ENCODE measurements around the gene GPR146. TPM values are rescaled to one million over a fixed set of nuclear protein-coding genes. Genes with fewer than 3 reads are reported as not detected.

GPR146 gene
- total and polyA plus RNA-seq, 2 donors from 2014 or later, result 7.6 to 10.3 TPM

DNA sequence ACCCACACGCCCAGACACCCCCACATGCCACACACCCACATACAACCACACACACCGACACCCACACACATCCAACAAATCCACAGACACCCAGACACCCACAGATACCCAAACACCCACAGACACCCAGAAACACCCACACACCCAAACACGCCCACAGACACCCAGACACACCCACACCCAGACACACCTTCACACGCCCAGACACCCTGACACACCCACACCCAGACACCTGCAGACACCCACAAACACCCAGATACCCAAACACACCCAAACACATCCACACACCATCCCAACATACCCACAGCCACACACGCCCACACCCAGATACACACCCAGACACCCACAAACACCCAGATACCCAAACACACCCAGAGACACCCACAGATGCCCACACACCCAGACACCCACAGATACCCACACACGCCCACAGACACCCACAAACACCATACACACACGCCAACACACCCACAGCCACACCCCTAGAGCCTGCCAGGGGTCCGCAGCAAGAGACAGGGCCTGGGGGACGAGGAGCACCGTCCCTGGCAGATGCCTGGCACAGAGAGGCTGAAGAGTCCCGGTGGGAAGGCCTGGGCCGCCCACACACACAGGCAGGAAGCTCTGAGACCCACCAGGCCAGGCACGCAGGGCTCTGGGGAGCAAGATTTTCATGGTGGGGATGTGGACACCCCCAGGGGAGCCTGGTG lies 32.9 kb upstream of the GPR146 start:
- peaks cover 0 to 3% (median 0%) of the 10 kb centered on the region in 3 donors for H3K9me3 ChIP-seq (ENCODE audit: control insufficient read depth in 2 of 3, insufficient read depth in 1 of 3, low read length in 3 of 3)
- H3K9ac ChIP-seq (ENCODE audit: low read length in 3 of 3), result peak overlapping the region in 1 of 3 donors; percentile 40
- FAIRE-seq (no peak), DNase-seq (no peak)
- H3K36me3 ChIP-seq (ENCODE audit: control insufficient read depth in 2 of 3, insufficient read depth in 3 of 3, low read length in 3 of 3), result peaks cover 0 to 4% (median 3%) of the 10 kb centered on the region in 3 donors
- H3K27me3 ChIP-seq (ENCODE audit: control insufficient read depth, insufficient read depth, low read length), result no peaks in the 10 kb centered on the region
- TF ChIP-seq, protein P1, sequence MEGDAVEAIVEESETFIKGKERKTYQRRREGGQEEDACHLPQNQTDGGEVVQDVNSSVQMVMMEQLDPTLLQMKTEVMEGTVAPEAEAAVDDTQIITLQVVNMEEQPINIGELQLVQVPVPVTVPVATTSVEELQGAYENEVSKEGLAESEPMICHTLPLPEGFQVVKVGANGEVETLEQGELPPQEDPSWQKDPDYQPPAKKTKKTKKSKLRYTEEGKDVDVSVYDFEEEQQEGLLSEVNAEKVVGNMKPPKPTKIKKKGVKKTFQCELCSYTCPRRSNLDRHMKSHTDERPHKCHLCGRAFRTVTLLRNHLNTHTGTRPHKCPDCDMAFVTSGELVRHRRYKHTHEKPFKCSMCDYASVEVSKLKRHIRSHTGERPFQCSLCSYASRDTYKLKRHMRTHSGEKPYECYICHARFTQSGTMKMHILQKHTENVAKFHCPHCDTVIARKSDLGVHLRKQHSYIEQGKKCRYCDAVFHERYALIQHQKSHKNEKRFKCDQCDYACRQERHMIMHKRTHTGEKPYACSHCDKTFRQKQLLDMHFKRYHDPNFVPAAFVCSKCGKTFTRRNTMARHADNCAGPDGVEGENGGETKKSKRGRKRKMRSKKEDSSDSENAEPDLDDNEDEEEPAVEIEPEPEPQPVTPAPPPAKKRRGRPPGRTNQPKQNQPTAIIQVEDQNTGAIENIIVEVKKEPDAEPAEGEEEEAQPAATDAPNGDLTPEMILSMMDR (IDR thresholded peaks at IDR 0.05; ENCODE audit: borderline replicate concordance, extremely low read depth, insufficient read depth), result no peak
- intact Hi-C loops (cut with DNase I), result no loop called here
- peaks cover 0 to 14% (median 4%) of the 10 kb centered on the region in 3 donors for H3K4me1 ChIP-seq (ENCODE audit: control insufficient read depth in 2 of 3, insufficient read depth in 2 of 3, low read depth in 1 of 3, low read length in 3 of 3)
- peak overlapping the region in 1 of 2 donors; percentile 7 for H3K27ac ChIP-seq (ENCODE audit: low read depth in 2 of 2, low read length in 2 of 2)
- H3K4me3 ChIP-seq (ENCODE audit: low read length in 3 of 3), result no peak overlapping the region

DNA sequence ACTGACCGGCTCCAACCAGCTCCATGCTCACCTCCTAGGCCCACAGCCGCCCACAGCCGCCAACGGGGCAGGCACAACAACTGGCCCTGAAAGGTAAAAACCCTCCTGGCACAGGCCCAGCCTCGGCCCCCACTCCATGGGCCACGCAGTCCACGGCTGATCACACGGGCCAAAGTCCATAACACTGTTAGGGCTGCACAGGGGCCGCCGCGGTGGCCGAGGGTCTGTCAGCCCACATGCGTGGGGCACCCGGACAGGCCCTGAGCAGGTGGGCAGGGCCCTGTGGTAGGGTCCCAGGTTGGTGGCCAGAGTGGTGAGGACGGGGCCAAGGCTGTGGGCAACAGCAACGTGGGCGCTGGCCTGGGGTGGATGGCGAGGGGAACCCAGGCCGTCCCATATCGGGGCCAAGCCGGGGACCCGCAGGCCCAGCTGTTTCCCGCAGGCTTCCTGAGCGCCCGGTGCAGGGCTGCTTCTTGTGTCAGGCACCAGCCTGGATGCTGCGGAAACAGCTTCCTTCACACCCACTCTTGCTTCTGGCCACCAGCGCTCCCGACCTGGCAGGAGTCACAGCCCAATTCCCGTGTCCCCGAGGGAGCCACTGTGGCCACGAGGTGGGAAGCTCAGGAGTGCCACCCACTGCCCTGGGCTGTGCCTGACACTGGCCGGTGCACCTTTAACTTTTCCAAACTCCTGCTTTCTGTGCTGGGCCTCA lies 32.2 kb upstream of the GPR146 start:
- peak overlapping the region in 1 of 2 donors; percentile 7 for H3K27ac ChIP-seq (ENCODE audit: low read depth in 2 of 2, low read length in 2 of 2)
- H3K27me3 ChIP-seq (ENCODE audit: control insufficient read depth, insufficient read depth, low read length), result no peaks in the 10 kb centered on the region
- peaks cover 0 to 3% (median 0%) of the 10 kb centered on the region in 3 donors for H3K9me3 ChIP-seq (ENCODE audit: control insufficient read depth in 2 of 3, insufficient read depth in 1 of 3, low read length in 3 of 3)
- DNase-seq (no peak), FAIRE-seq (no peak)
- H3K4me3 ChIP-seq (ENCODE audit: low read length in 3 of 3), result no peak overlapping the region
- H3K4me1 ChIP-seq (ENCODE audit: control insufficient read depth in 2 of 3, insufficient read depth in 2 of 3, low read depth in 1 of 3, low read length in 3 of 3), result peaks cover 0 to 14% (median 4%) of the 10 kb centered on the region in 3 donors
- H3K9ac ChIP-seq (ENCODE audit: low read length in 3 of 3), result peak overlapping the region in 1 of 3 donors; percentile 40
- intact Hi-C loops (cut with DNase I), result no loop called here
- TF ChIP-seq, protein P1 (IDR thresholded peaks at IDR 0.05; ENCODE audit: borderline replicate concordance, extremely low read depth, insufficient read depth), result no peak
- H3K36me3 ChIP-seq (ENCODE audit: control insufficient read depth in 2 of 3, insufficient read depth in 3 of 3, low read length in 3 of 3), result peaks cover 0 to 4% (median 3%) of the 10 kb centered on the region in 3 donors

DNA sequence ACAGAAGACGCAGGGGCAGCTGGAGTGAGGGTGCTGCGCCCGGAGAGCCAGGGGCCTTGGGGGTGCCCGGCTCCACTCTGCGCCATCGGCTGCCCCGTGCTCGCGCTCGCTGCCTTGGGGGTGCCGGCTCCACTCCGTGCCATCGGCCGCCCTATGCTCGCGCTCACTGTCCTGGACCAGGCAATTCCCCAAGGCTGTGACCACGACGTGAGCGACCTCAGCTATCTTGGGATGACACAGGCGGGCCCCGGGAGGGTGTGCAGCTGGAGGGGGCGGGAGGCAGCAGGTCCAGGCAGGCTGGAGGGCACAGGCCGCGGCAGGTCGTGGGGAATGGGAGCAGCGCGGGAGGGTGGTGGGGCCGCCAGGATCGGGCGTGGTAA lies 31.6 kb upstream of the GPR146 start:
- FAIRE-seq (no peak), DNase-seq (no peak)
- Histone ChIP-seq H3K36me3 (ENCODE audit: control insufficient read depth in 2 of 3, insufficient read depth in 3 of 3, low read length in 3 of 3) (peaks cover 0 to 4% (median 3%) of the 10 kb centered on the region in 3 donors), H3K4me1 (ENCODE audit: control insufficient read depth in 2 of 3, insufficient read depth in 2 of 3, low read depth in 1 of 3, low read length in 3 of 3) (peaks cover 0 to 14% (median 4%) of the 10 kb centered on the region in 3 donors), H3K27ac (ENCODE audit: low read depth in 2 of 2, low read length in 2 of 2) (no peak overlapping the region), H3K9ac (ENCODE audit: low read length in 3 of 3) (no peak overlapping the region), H3K9me3 (ENCODE audit: control insufficient read depth in 2 of 3, insufficient read depth in 1 of 3, low read length in 3 of 3) (peaks cover 0 to 3% (median 0%) of the 10 kb centered on the region in 3 donors), H3K27me3 (ENCODE audit: control insufficient read depth, insufficient read depth, low read length) (no peaks in the 10 kb centered on the region), H3K4me3 (ENCODE audit: low read length in 3 of 3) (no peak overlapping the region)
- TF ChIP-seq, protein P1 (IDR thresholded peaks at IDR 0.05; ENCODE audit: borderline replicate concordance, extremely low read depth, insufficient read depth), result no peak
- intact Hi-C loops (cut with DNase I), result no loop called here

Data from kidney (tissue), 14 donors.